HepG2 (cell line): ENCODE data around the gene KANSL1. TPM values are rescaled to one million over a fixed set of nuclear protein-coding genes. Genes with fewer than 3 reads are reported as not detected.

Experiments used
- ASH2L ChIP-seq: fragments of 300-600, 200-600 bp; sonication (generic); IDR thresholded peaks from 2 replicates; pipeline ENCODE4 v1.7.0; 2017; ENCODE audit warnings: low read depth, mild to moderate bottlenecking, moderate library complexity, mixed read lengths, low read length; ENCODE audit not compliant: insufficient read length
- ATM ChIP-seq: fragments of 450-650 bp; IDR thresholded peaks from 2 replicates; pipeline ENCODE4 v1.7.1; 2017; ENCODE audit warnings: mild to moderate bottlenecking, borderline replicate concordance
- BRCA1 ChIP-seq: sonication (generic); formaldehyde crosslinking; IDR thresholded peaks from 2 replicates; pipeline ENCODE4 v1.4.0; 2020; ENCODE audit warnings: missing genetic modification reagents
- FOXP1 ChIP-seq, 2 experiments: fragments of 450-650 bp in 1 of 2; IDR thresholded peaks; 2 replicates each; pipeline ENCODE4 v1.6.1; 2017 to 2018; ENCODE audit warnings: antibody characterized with exemption in 1 of 2
- HNRNPK ChIP-seq: fragments of 200-400 bp; formaldehyde crosslinking; IDR thresholded peaks from 2 replicates; pipeline ENCODE4 v1.6.1; 2018; ENCODE audit warnings: low read length, low read depth, moderate library complexity, mild to moderate bottlenecking; ENCODE audit not compliant: poor library complexity, severe bottlenecking
- LBX2 ChIP-seq: sonication (generic); formaldehyde crosslinking; IDR thresholded peaks from 2 replicates; pipeline ENCODE4 v1.5.0; 2020; ENCODE audit warnings: missing genetic modification reagents, mild to moderate bottlenecking, borderline replicate concordance
- MYPOP ChIP-seq: sonication (generic); formaldehyde crosslinking; IDR thresholded peaks from 2 replicates; pipeline ENCODE4 v1.8.1; 2023; ENCODE audit warnings: mild to moderate bottlenecking, moderate library complexity, missing genetic modification reagents
- PITX1 ChIP-seq: sonication (generic); formaldehyde crosslinking; IDR thresholded peaks from 2 replicates; pipeline ENCODE4 v1.5.1; 2020; ENCODE audit warnings: mild to moderate bottlenecking, missing genetic modification reagents
- PRMT3 ChIP-seq: sonication (generic); formaldehyde crosslinking; IDR thresholded peaks from 2 replicates; pipeline ENCODE4 v1.8.1; 2022; ENCODE audit warnings: low read depth, mild to moderate bottlenecking, moderate library complexity, missing genetic modification reagents, borderline replicate concordance
- TOE1 ChIP-seq: sonication (generic); formaldehyde crosslinking; IDR thresholded peaks from 2 replicates; pipeline ENCODE4 v1.4.0; 2020; ENCODE audit warnings: mild to moderate bottlenecking, missing genetic modification reagents
- YEATS2 ChIP-seq: sonication (generic); formaldehyde crosslinking; IDR thresholded peaks from 2 replicates; pipeline ENCODE4 v1.4.0; 2020; ENCODE audit warnings: missing genetic modification reagents, borderline replicate concordance
- ZFP90 ChIP-seq: sonication (generic); formaldehyde crosslinking; IDR thresholded peaks from 2 replicates; pipeline ENCODE4 v1.8.0; 2022; ENCODE audit warnings: missing genetic modification reagents, mild to moderate bottlenecking, inconsistent platforms, borderline replicate concordance
- ZNF101 ChIP-seq: sonication (generic); formaldehyde crosslinking; IDR thresholded peaks from 2 replicates; pipeline ENCODE4 v1.4.0; 2020; ENCODE audit warnings: mild to moderate bottlenecking, low read depth, missing genetic modification reagents, borderline replicate concordance
- ZNF251 ChIP-seq: sonication (generic); formaldehyde crosslinking; IDR thresholded peaks from 2 replicates; pipeline ENCODE4 v1.9.0; 2021; ENCODE audit warnings: mild to moderate bottlenecking, missing genetic modification reagents
- ZNF430 ChIP-seq: sonication (generic); formaldehyde crosslinking; IDR thresholded peaks from 2 replicates; pipeline ENCODE4 v1.9.0; 2021; ENCODE audit warnings: mild to moderate bottlenecking, missing genetic modification reagents
- ZNF510 ChIP-seq: sonication (generic); formaldehyde crosslinking; IDR thresholded peaks from 2 replicates; pipeline ENCODE4 v1.4.0; 2020; ENCODE audit warnings: low read depth, mild to moderate bottlenecking, missing genetic modification reagents
- ZNF550 ChIP-seq: sonication (generic); formaldehyde crosslinking; IDR thresholded peaks from 2 replicates; pipeline ENCODE4 v1.4.0; 2020; ENCODE audit warnings: mild to moderate bottlenecking, missing genetic modification reagents, borderline replicate concordance
- ZNF597 ChIP-seq: sonication (generic); formaldehyde crosslinking; IDR thresholded peaks from 2 replicates; pipeline ENCODE4 v1.5.0; 2020; ENCODE audit warnings: missing genetic modification reagents
- ZNF598 ChIP-seq: sonication (generic); formaldehyde crosslinking; IDR thresholded peaks from 2 replicates; pipeline ENCODE4 v1.5.1; 2020; ENCODE audit warnings: mild to moderate bottlenecking, missing genetic modification reagents, borderline replicate concordance
- ZNF614 ChIP-seq: IDR thresholded peaks from 2 replicates; pipeline ENCODE4 v1.6.1; 2018; ENCODE audit warnings: missing biosample characterization, missing genetic modification reagents, inconsistent platforms, borderline replicate concordance
- ZSCAN21 ChIP-seq: sonication (generic); formaldehyde crosslinking; IDR thresholded peaks from 2 replicates; pipeline ENCODE4 v1.8.0; 2022; ENCODE audit warnings: mild to moderate bottlenecking, missing genetic modification reagents, moderate library complexity, borderline replicate concordance
- polyA plus RNA-seq, 8 experiments: library from polyadenylated mRNA; depleted of rRNA in 3 of 8; stranded (reverse) in 7 of 8; unstranded in 1 of 8; fragments of >200 nt; fragmentation: Illumina TruSeq in 4 of 8; extraction: Trizol in 4 of 8; gene quantifications; 2 replicates each; pipeline versions ENCODE4 v1.2.1 to v1.2.3, GENCODE V29; 2011 to 2016; ENCODE audit warnings: low read depth in 4 of 8, missing spikeins in 1 of 8, mixed read lengths in 1 of 8; ENCODE audit not compliant: insufficient read depth in 1 of 8
- total RNA-seq, 5 experiments: library from RNA; depleted of rRNA; stranded (reverse); fragments of >200 nt; fragmentation: Illumina TruSeq; extraction: Trizol; gene quantifications; 2 replicates each; pipeline ENCODE4 v1.2.3, GENCODE V29; 2016; ENCODE audit warnings: low read depth in 1 of 5
- TF ChIP-seq, protein P1 (sequence below): IDR thresholded peaks from 2 replicates; pipeline ENCODE4 v1.6.1; 2016; ENCODE audit warnings: low read depth, missing genetic modification reagents, missing compliant biosample characterization

KANSL1 gene
- total and polyA plus RNA-seq, 2 of the 13 experiments (the other 11 are each of a cell fraction or from before 2014, with no cell fraction given) = 24.0 to 59.6 TPM

DNA sequence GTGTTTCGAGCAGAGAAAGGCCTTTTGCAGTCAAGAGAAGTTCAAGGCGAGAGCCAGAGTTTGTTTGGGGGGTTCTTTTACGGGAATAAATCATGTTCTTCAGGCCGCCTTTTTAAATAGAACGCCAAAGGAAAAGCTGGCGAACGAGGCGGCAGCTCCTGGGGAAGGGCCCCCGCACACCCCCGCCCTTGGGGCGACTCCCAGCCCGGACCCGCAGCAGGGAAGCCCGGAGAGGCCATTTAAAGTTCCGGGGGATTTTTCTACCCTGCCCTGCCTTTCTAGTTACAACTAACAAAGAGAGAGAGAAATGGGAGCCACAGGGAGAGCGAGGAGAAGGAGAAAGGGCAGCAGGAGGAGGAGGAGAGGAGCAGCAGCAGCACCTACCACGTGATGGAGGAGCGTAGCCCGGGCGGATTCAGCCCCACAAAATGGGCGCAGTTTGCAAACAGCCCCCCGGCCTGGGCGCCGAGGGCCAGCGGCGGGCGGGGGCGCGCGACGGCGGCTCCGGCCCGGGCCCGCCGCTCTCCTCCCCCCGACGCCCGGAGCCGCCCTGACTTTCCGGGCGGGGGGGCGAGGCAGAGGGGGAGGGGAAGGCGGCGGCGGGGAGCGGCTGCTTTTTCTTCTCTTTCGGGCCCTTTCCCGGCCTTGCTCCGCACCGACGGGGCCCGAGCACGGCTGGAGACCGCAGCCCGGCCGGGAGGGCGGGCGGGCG is 634 bp downstream of the KANSL1 start (continued):
- TF ChIP-seq ZNF597 (CRISPR knock-in tag) (no peak), ZNF598 (CRISPR knock-in tag) (no peak), ZNF510 (CRISPR knock-in tag) (no peak), FOXP1 (IDR thresholded peaks at IDR 0.05) (no peak), FOXP1 (CRISPR knock-in tag; IDR thresholded peaks at IDR 0.05) (no peak), ZSCAN21 (CRISPR knock-in tag) (no peak), ZFP90 (CRISPR knock-in tag) (no peak), BRCA1 (CRISPR knock-in tag) (no peak), MYPOP (CRISPR knock-in tag) (no peak), ZNF251 (CRISPR knock-in tag) (no peak), TOE1 (CRISPR knock-in tag) (no peak), LBX2 (no peak), PRMT3 (CRISPR knock-in tag) (no peak), ZNF101 (CRISPR knock-in tag) (no peak), ZNF430 (CRISPR knock-in tag) (no peak), PITX1 (0 out of 2 replicates have a peak, but pooled peaks have one; percentile 14), HNRNPK (no peak), ASH2L (peak; percentile 38), ATM (no peak), ZNF550 (CRISPR knock-in tag) (no peak), YEATS2 (CRISPR knock-in tag) (no peak; the same call in 1 of the 2 replicates), ZNF614 (CRISPR knock-in tag) (no peak)
- TF ChIP-seq, protein P1, sequence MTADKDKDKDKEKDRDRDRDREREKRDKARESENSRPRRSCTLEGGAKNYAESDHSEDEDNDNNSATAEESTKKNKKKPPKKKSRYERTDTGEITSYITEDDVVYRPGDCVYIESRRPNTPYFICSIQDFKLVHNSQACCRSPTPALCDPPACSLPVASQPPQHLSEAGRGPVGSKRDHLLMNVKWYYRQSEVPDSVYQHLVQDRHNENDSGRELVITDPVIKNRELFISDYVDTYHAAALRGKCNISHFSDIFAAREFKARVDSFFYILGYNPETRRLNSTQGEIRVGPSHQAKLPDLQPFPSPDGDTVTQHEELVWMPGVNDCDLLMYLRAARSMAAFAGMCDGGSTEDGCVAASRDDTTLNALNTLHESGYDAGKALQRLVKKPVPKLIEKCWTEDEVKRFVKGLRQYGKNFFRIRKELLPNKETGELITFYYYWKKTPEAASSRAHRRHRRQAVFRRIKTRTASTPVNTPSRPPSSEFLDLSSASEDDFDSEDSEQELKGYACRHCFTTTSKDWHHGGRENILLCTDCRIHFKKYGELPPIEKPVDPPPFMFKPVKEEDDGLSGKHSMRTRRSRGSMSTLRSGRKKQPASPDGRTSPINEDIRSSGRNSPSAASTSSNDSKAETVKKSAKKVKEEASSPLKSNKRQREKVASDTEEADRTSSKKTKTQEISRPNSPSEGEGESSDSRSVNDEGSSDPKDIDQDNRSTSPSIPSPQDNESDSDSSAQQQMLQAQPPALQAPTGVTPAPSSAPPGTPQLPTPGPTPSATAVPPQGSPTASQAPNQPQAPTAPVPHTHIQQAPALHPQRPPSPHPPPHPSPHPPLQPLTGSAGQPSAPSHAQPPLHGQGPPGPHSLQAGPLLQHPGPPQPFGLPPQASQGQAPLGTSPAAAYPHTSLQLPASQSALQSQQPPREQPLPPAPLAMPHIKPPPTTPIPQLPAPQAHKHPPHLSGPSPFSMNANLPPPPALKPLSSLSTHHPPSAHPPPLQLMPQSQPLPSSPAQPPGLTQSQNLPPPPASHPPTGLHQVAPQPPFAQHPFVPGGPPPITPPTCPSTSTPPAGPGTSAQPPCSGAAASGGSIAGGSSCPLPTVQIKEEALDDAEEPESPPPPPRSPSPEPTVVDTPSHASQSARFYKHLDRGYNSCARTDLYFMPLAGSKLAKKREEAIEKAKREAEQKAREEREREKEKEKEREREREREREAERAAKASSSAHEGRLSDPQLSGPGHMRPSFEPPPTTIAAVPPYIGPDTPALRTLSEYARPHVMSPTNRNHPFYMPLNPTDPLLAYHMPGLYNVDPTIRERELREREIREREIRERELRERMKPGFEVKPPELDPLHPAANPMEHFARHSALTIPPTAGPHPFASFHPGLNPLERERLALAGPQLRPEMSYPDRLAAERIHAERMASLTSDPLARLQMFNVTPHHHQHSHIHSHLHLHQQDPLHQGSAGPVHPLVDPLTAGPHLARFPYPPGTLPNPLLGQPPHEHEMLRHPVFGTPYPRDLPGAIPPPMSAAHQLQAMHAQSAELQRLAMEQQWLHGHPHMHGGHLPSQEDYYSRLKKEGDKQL = no peak
